WTC11 (cell line): Measurements from ENCODE around the gene MLXIPL. TPM values are rescaled to one million over a fixed set of nuclear protein-coding genes. Genes with fewer than 3 reads are reported as not detected.

ENCODE experiments used
- ATAC-seq: fragments of 200-7000 bp; cut with Tn5 transposase; 2 replicates; pipeline ENCODE4 v1.10.0; 2021; ENCODE audit warnings: mild to moderate bottlenecking, moderate library complexity
- CTCF ChIA-PET: fragments of 300-600 bp; sonication (Branson Sonifier 250); formaldehyde crosslinking; loops from one replicate; lab custom pipeline; 2021; ENCODE audit warnings: antibody characterized with exemption; lab: Charles Lee
- POLR2A ChIA-PET: fragments of 350-600 bp; sonication (Branson Sonifier 250); formaldehyde crosslinking; loops from one replicate; lab custom pipeline; 2021; ENCODE audit warnings: antibody characterized with exemption; lab: Charles Lee
- DNase-seq: peaks from one replicate; pipeline ENCODE4 v3.0.0; 2021; ENCODE audit warnings: low spot score
- H3K27ac Mint-ChIP-seq: 2 replicates; pipeline ENCODE4 v1.8.0; 2021; ENCODE audit warnings: mixed read lengths
- H3K27me3 Mint-ChIP-seq: 2 replicates; pipeline ENCODE4 v1.8.0; 2021; ENCODE audit warnings: low read depth, mild to moderate bottlenecking, moderate library complexity, mixed read lengths
- H3K36me3 Mint-ChIP-seq: 2 replicates; pipeline ENCODE4 v1.8.0; 2021; ENCODE audit warnings: mixed read lengths
- H3K4me1 Mint-ChIP-seq: 2 replicates; pipeline ENCODE4 v1.8.0; 2022; ENCODE audit warnings: mixed read lengths
- H3K4me3 Mint-ChIP-seq: 2 replicates; pipeline ENCODE4 v1.8.0; 2021; ENCODE audit warnings: mild to moderate bottlenecking, moderate library complexity, mixed read lengths
- H3K9me3 Mint-ChIP-seq: 2 replicates; pipeline ENCODE4 v1.8.0; 2021; ENCODE audit warnings: mixed read lengths
- ATF1 ChIP-seq: sonication (generic); formaldehyde crosslinking; IDR thresholded peaks from 2 replicates; pipeline ENCODE4 v1.8.1; 2023; ENCODE audit warnings: mild to moderate bottlenecking, moderate library complexity, missing genetic modification reagents
- CREB1 ChIP-seq: sonication (generic); formaldehyde crosslinking; IDR thresholded peaks from 2 replicates; pipeline ENCODE4 v1.8.0; 2023; ENCODE audit warnings: mild to moderate bottlenecking, missing genetic modification reagents
- ERG ChIP-seq: fragments of 250-450 bp; sonication (Bioruptor Pico); IDR thresholded peaks from 2 replicates; pipeline ENCODE4 v1.8.0; 2021; ENCODE audit warnings: mild to moderate bottlenecking
- IRF1 ChIP-seq: sonication (generic); formaldehyde crosslinking; IDR thresholded peaks from 2 replicates; pipeline ENCODE4 v1.8.0; 2023; ENCODE audit warnings: missing genetic modification reagents
- JUN ChIP-seq: sonication (generic); formaldehyde crosslinking; IDR thresholded peaks from 2 replicates; pipeline ENCODE4 v1.8.0; 2023; ENCODE audit warnings: mild to moderate bottlenecking, missing genetic modification reagents
- MAX ChIP-seq: sonication (generic); formaldehyde crosslinking; IDR thresholded peaks from 2 replicates; pipeline ENCODE4 v1.8.0; 2022; ENCODE audit warnings: mild to moderate bottlenecking, missing genetic modification reagents
- SOX15 ChIP-seq: fragments of 250-450 bp; sonication (Bioruptor Pico); IDR thresholded peaks from 2 replicates; pipeline ENCODE4 v1.9.0; 2021; ENCODE audit warnings: mild to moderate bottlenecking
- TEAD4 ChIP-seq: sonication (generic); formaldehyde crosslinking; IDR thresholded peaks from 2 replicates; pipeline ENCODE4 v1.8.0; 2022; ENCODE audit warnings: mild to moderate bottlenecking, missing genetic modification reagents
- ZBTB43 ChIP-seq: sonication (generic); formaldehyde crosslinking; IDR thresholded peaks from 2 replicates; pipeline ENCODE4 v1.8.1; 2023; ENCODE audit warnings: mild to moderate bottlenecking, missing genetic modification reagents
- ZNF121 ChIP-seq: sonication (generic); formaldehyde crosslinking; IDR thresholded peaks from 2 replicates; pipeline ENCODE4 v1.8.0; 2023; ENCODE audit warnings: missing genetic modification reagents
- ZNF232 ChIP-seq: sonication (generic); formaldehyde crosslinking; IDR thresholded peaks from 2 replicates; pipeline ENCODE4 v1.8.0; 2022; ENCODE audit warnings: mild to moderate bottlenecking, missing genetic modification reagents
- ZNF281 ChIP-seq: sonication (generic); formaldehyde crosslinking; IDR thresholded peaks from 2 replicates; pipeline ENCODE4 v1.8.0; 2023; ENCODE audit warnings: mild to moderate bottlenecking, missing genetic modification reagents
- ZNF423 ChIP-seq: fragments of 250-450 bp; sonication (Bioruptor Pico); IDR thresholded peaks from 2 replicates; pipeline ENCODE4 v2.1.2; 2022; ENCODE audit warnings: mild to moderate bottlenecking, moderate library complexity
- total RNA-seq: library from RNA; stranded (reverse); gene quantifications from 3 replicates; pipeline ENCODE4 v1.2.3, GENCODE V29; 2021

The MLXIPL gene
- total RNA-seq, 1 experiment from 2014 or later, result 20.4 TPM

GRCh38 chr7:73671857-73672445 lies 47.6 kb upstream of the MLXIPL start (continued):
- no peak for TF ChIP-seq ZNF281 (CRISPR knock-in tag)

GRCh38 chr7:73671322-73671661 lies 47.0 kb upstream of the MLXIPL start:
- no peaks in the 10 kb centered on the region for H3K36me3 Mint-ChIP-seq
- no peaks in the 10 kb centered on the region for H3K9me3 Mint-ChIP-seq
- CTCF ChIA-PET, result interaction anchor here (1.7 to 6.1 kb wide), 5 partner anchors 30 to 65 kb away, joined by 7 to 93 read pairs (median 7); no protein-coding TSS in a partner anchor
- DNase-seq (no peak), ATAC-seq (no peak)
- no peak overlapping the region for H3K4me3 Mint-ChIP-seq
- H3K27me3 Mint-ChIP-seq, result peaks cover 11% of the 10 kb centered on the region
- peaks cover 27% of the 10 kb centered on the region for H3K4me1 Mint-ChIP-seq
- H3K27ac Mint-ChIP-seq, result no peak overlapping the region
- POLR2A ChIA-PET, result interaction anchor here (0.6 kb wide), 1 partner anchor 461 kb away, joined by 3 read pairs; no protein-coding TSS in a partner anchor
- TF ChIP-seq ZNF281 (CRISPR knock-in tag) (0 out of 2 replicates have a peak, but pooled peaks have one; percentile 54), ZNF423 (CRISPR knock-in tag) (0 out of 2 replicates have a peak, but pooled peaks have one; percentile 51), ATF1 (CRISPR knock-in tag) (no peak)

- CTCF ChIA-PET, result interaction anchor here (0.5 to 6.1 kb wide), 13 partner anchors 23 to 122 kb away, joined by 3 to 93 read pairs (median 7); no protein-coding TSS in a partner anchor
- Mint-ChIP-seq H3K9me3 (no peaks in the 10 kb centered on the region), H3K27me3 (peaks cover 14% of the 10 kb centered on the region), H3K4me1 (peaks cover 34% of the 10 kb centered on the region), H3K36me3 (no peaks in the 10 kb centered on the region), H3K4me3 (no peak overlapping the region), H3K27ac (no peak overlapping the region)
- ATAC-seq (no peak), DNase-seq (no peak)
- POLR2A ChIA-PET, result interaction anchor here (0.6 to 1.0 kb wide), 3 partner anchors 14 to 49 kb away, joined by 3 to 5 read pairs (median 3); partner anchors contain the start of gene MLXIPL
- TF ChIP-seq MAX (CRISPR knock-in tag), result no peak
- no peak for TF ChIP-seq JUN
- TF ChIP-seq ZNF232 (CRISPR knock-in tag), result no peak
- TF ChIP-seq TEAD4 (CRISPR knock-in tag), result no peak
- TF ChIP-seq ERG (CRISPR knock-in tag), result no peak
- TF ChIP-seq CREB1 (CRISPR knock-in tag), result no peak
Measured at GRCh38 chr7:73669858-73670385, 45.6 kb upstream of the MLXIPL start.

- no peak for DNase-seq
- POLR2A ChIA-PET, result interaction anchor here (0.6 to 1.0 kb wide), 2 partner anchors 45 to 48 kb away, joined by 3 to 5 read pairs; partner anchors contain the start of gene MLXIPL
- H3K27me3 Mint-ChIP-seq, result peaks cover 19% of the 10 kb centered on the region
Measured at GRCh38 chr7:73669288-73669701, 45.0 kb upstream of the MLXIPL start.

More at GRCh38 chr7:73669288-73669701, 45.0 kb upstream of the MLXIPL start:
- TF ChIP-seq SOX15 (no peak), ZBTB43 (CRISPR knock-in tag) (no peak), ZNF121 (CRISPR knock-in tag) (peak; percentile 81), IRF1 (CRISPR knock-in tag) (no peak), ZNF423 (CRISPR knock-in tag) (no peak)
- peak overlapping the region; percentile 75 for H3K4me3 Mint-ChIP-seq
- H3K27ac Mint-ChIP-seq, result no peak overlapping the region
- no peak for ATAC-seq
- CTCF ChIA-PET, result interaction anchor here (0.6 to 6.1 kb wide), 13 partner anchors 23 to 172 kb away, joined by 3 to 93 read pairs (median 6); partner anchors contain the start of gene MLXIPL
- H3K36me3 Mint-ChIP-seq, result no peaks in the 10 kb centered on the region
- H3K4me1 Mint-ChIP-seq, result peaks cover 38% of the 10 kb centered on the region
- H3K9me3 Mint-ChIP-seq, result no peaks in the 10 kb centered on the region
